Hepatocyte (in vitro differentiated cells): ENCODE measurements around the gene FBXO9. TPM values are rescaled to one million over a fixed set of nuclear protein-coding genes. Genes with fewer than 3 reads are reported as not detected.

Experiments
- DNase-seq: peaks from one replicate; pipeline ENCODE4 v3.0.0-alpha.2; 2016; ENCODE audit warnings: low spot score
- H2AFZ ChIP-seq: fragments of 200-600 bp; sonication (generic); 2 replicates; pipeline ENCODE4 v1.6.0; 2016; ENCODE audit warnings: antibody characterized with exemption, mild to moderate bottlenecking
- H3K27ac ChIP-seq: fragments of 200-600 bp; sonication (generic); 2 replicates; pipeline ENCODE4 v1.5.1; 2016; ENCODE audit warnings: mild to moderate bottlenecking
- H3K27me3 ChIP-seq: fragments of 200-600 bp; sonication (generic); 2 replicates; pipeline ENCODE4 v1.6.1; 2016
- H3K36me3 ChIP-seq: fragments of 200-600 bp; sonication (generic); replicated peaks from 2 replicates; pipeline ENCODE4 v1.5.1; 2016; ENCODE audit warnings: low read depth; ENCODE audit not compliant: insufficient read depth
- H3K4me1 ChIP-seq: fragments of 200-600 bp; sonication (generic); 2 replicates; pipeline ENCODE4 v1.5.1; 2016; ENCODE audit warnings: mild to moderate bottlenecking, moderate library complexity; ENCODE audit not compliant: insufficient read depth
- H3K4me2 ChIP-seq: fragments of 200-600 bp; sonication (generic); 2 replicates; pipeline ENCODE4 v1.6.0; 2016
- H3K4me3 ChIP-seq: fragments of 200-600 bp; sonication (generic); 2 replicates; pipeline ENCODE4 v1.5.1; 2016; ENCODE audit warnings: mild to moderate bottlenecking
- H3K79me2 ChIP-seq: fragments of 200-600 bp; sonication (generic); 2 replicates; pipeline ENCODE4 v1.6.0; 2017; ENCODE audit warnings: mild to moderate bottlenecking
- H3K9me2 ChIP-seq: fragments of 200-600 bp; sonication (generic); replicated peaks from 2 replicates; pipeline ENCODE4 v1.6.0; 2017; ENCODE audit warnings: mild to moderate bottlenecking; ENCODE audit not compliant: insufficient read depth
- H3K9me3 ChIP-seq: fragments of 200-600 bp; sonication (generic); 2 replicates; pipeline ENCODE4 v1.5.1; 2016; ENCODE audit warnings: low read depth, mild to moderate bottlenecking
- H4K20me1 ChIP-seq: fragments of 200-600 bp; sonication (generic); 2 replicates; pipeline ENCODE4 v1.6.0; 2016; ENCODE audit warnings: mild to moderate bottlenecking; ENCODE audit not compliant: insufficient read depth, poor library complexity, severe bottlenecking
- EZH2 ChIP-seq: fragments of 200-600 bp; sonication (generic); IDR thresholded peaks from 2 replicates; pipeline ENCODE4 v1.6.1; 2016; ENCODE audit warnings: antibody characterized with exemption, mild to moderate bottlenecking, borderline replicate concordance
- EZH2phosphoT487 ChIP-seq: fragments of 200-600 bp; sonication (generic); IDR thresholded peaks from one replicate; pipeline ENCODE4 v1.6.1; 2018; ENCODE audit warnings: antibody characterized with exemption, mild to moderate bottlenecking, low read depth, moderate library complexity; ENCODE audit not compliant: unreplicated experiment, severe bottlenecking
- WGBS: methylation state at CpG from one replicate; pipeline ENCODE4 v1.1.6; 2016; ENCODE audit warnings: low lambda C conversion rate; ENCODE audit errors: missing lambda C conversion rate; 5-methylcytosine and 5-hydroxymethylcytosine counted together
- polyA plus RNA-seq: library from polyadenylated mRNA; unstranded; fragments of >200 nt; fragmentation: Nextera tagmentation; extraction: Ambion mirVana; gene quantifications from 2 replicates; pipeline ENCODE4 v1.2.1, GENCODE V29; 2016
- total RNA-seq: library from RNA; depleted of rRNA; stranded (reverse); fragments of >200 nt; gene quantifications from 2 replicates; pipeline ENCODE4 v1.2.3, GENCODE V29; 2014
- TF ChIP-seq, protein P1 (sequence below): fragments of 200-600 bp; sonication (generic); IDR thresholded peaks from 2 replicates; pipeline ENCODE4 v1.5.1; 2016; ENCODE audit warnings: antibody characterized with exemption, mild to moderate bottlenecking; ENCODE audit not compliant: poor library complexity

The FBXO9 gene
- total and polyA plus RNA-seq, 2 experiments from 2014 or later, result 33.3 to 79.8 TPM

DNA sequence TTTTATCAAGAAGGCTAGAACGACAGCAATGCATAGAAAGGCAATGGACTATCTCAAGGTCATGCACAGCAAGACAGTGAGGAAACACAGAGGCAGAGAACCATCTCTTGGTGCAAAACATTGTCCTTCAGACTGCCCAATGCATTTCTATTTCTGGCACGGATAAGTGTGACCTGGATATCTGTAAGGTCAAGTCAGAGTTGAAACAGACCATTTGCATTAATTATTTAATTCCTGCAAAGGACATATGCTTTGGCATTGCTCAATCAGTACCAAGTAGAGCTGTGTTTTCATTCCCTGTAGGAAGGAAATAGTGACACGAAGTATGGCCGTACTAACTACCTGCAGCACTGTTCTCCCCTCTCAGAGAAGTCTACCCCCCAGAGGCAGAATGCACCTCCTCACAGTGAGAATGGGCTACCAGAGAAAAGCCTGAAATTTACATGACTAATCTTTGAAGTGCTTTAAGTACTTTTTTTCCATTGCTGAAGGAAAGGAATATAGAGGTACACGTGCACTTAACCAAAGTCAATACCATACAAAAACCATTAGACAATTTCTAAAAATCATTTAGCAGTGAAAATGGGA lies 38.0 kb upstream of the FBXO9 start:
- no peaks in the 10 kb centered on the region for H3K79me2 ChIP-seq
- TF ChIP-seq EZH2phosphoT487 (no peak), EZH2 (no peak)
- TF ChIP-seq, protein P1, sequence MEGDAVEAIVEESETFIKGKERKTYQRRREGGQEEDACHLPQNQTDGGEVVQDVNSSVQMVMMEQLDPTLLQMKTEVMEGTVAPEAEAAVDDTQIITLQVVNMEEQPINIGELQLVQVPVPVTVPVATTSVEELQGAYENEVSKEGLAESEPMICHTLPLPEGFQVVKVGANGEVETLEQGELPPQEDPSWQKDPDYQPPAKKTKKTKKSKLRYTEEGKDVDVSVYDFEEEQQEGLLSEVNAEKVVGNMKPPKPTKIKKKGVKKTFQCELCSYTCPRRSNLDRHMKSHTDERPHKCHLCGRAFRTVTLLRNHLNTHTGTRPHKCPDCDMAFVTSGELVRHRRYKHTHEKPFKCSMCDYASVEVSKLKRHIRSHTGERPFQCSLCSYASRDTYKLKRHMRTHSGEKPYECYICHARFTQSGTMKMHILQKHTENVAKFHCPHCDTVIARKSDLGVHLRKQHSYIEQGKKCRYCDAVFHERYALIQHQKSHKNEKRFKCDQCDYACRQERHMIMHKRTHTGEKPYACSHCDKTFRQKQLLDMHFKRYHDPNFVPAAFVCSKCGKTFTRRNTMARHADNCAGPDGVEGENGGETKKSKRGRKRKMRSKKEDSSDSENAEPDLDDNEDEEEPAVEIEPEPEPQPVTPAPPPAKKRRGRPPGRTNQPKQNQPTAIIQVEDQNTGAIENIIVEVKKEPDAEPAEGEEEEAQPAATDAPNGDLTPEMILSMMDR, result no peak
- no peaks in the 10 kb centered on the region for H3K4me1 ChIP-seq
- WGBS, result 88% methylated on average over 5 of the region's 5 CpGs
- no peaks in the 10 kb centered on the region for H4K20me1 ChIP-seq
- no peak overlapping the region for H3K27ac ChIP-seq
- no peaks in the 10 kb centered on the region for H3K36me3 ChIP-seq
- H3K4me3 ChIP-seq, result no peak overlapping the region
- DNase-seq, result no peak
- H3K4me2 ChIP-seq, result no peak overlapping the region
- H3K9me3 ChIP-seq, result no peaks in the 10 kb centered on the region
- no peaks in the 10 kb centered on the region for H3K27me3 ChIP-seq
- H3K9me2 ChIP-seq, result no peaks in the 10 kb centered on the region
- no peak overlapping the region for H2AFZ ChIP-seq

DNA sequence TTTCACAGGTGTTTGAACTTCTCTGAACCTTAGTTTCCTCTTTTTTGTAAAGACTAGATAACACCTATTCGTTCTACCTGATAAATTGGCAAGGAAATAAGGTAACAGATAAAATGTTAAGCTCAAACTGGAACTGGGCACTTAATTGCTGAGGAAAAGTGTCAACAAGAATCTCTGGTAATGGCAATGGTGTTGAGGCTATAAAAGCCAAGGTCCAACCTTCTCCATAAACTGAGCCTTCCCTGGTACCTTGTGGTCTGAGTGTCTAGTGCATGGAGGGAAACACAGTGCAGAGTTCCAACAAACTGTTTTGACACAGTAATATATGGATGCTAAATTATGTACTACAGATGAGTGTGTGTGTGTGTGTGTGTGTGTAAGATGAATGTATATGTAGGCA lies 36.7 kb upstream of the FBXO9 start:
- Histone ChIP-seq H3K27me3 (no peaks in the 10 kb centered on the region), H3K79me2 (no peaks in the 10 kb centered on the region), H3K9me3 (no peaks in the 10 kb centered on the region), H3K4me1 (no peaks in the 10 kb centered on the region), H3K4me3 (no peak overlapping the region), H3K4me2 (no peak overlapping the region), H3K27ac (no peak overlapping the region), H3K36me3 (no peaks in the 10 kb centered on the region), H4K20me1 (no peaks in the 10 kb centered on the region), H2AFZ (no peak overlapping the region), H3K9me2 (no peaks in the 10 kb centered on the region)
- no peak for TF ChIP-seq EZH2
- no peak for TF ChIP-seq EZH2phosphoT487
- TF ChIP-seq, protein P1, result no peak
- WGBS, result 78% methylated on average over 1 of the region's 1 CpG
- DNase-seq, result no peak

DNA sequence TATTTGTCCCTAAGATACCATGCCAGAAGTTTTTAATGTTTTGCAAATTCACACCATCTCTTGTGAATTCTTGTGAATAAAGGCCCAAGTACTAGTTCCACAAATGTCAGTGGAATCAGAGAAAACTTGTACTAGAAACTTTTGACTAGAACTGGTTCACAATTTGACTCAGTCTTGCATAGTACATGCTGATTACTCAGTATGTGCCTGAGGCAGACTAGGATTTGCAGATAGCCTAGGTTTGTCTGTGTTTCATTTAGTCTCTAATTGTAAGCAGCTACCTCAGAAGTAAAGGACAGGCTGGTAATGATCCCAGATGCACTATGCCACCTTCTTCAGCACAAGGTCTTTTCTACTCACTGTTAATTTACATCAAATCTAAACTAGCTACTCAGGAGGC lies 35.9 kb upstream of the FBXO9 start:
- H3K9me2 ChIP-seq, result no peaks in the 10 kb centered on the region
- H3K36me3 ChIP-seq, result no peaks in the 10 kb centered on the region
- no peaks in the 10 kb centered on the region for H3K9me3 ChIP-seq
- no peaks in the 10 kb centered on the region for H3K79me2 ChIP-seq
- no peak for TF ChIP-seq EZH2phosphoT487
- TF ChIP-seq EZH2, result no peak
- TF ChIP-seq, protein P1, result no peak
- DNase-seq, result no peak
- H4K20me1 ChIP-seq, result no peaks in the 10 kb centered on the region
- H2AFZ ChIP-seq, result no peak overlapping the region
- H3K4me2 ChIP-seq, result no peak overlapping the region
- H3K27me3 ChIP-seq, result no peaks in the 10 kb centered on the region
- no peaks in the 10 kb centered on the region for H3K4me1 ChIP-seq
- H3K27ac ChIP-seq, result no peak overlapping the region
- H3K4me3 ChIP-seq, result no peak overlapping the region

DNA sequence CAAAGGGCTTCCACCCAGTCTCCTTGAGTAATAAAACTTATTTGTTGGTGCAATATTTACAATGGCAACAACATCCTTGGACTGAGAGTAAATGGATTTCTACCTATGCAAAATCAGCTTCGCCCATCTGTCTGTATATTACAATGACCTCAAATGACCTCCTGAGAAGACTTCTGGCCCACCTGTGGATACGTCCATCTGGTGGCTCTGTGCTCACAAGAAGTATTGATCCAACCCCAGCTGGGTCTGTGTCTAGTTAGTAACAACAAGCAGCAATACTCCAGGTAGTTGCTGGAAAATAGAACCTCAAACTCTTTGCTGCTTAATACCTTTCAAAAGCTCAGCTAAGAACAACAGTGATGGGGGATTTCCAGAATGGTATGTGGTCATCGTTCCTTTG lies 35.4 kb upstream of the FBXO9 start:
- no peaks in the 10 kb centered on the region for H3K27me3 ChIP-seq
- TF ChIP-seq EZH2, result no peak
- TF ChIP-seq EZH2phosphoT487, result no peak
- TF ChIP-seq, protein P1, result no peak
- WGBS, result 95% methylated on average over 3 of the region's 3 CpGs
- no peaks in the 10 kb centered on the region for H3K79me2 ChIP-seq
- no peak overlapping the region for H3K27ac ChIP-seq
- no peaks in the 10 kb centered on the region for H3K9me2 ChIP-seq
- no peak overlapping the region for H2AFZ ChIP-seq
- no peaks in the 10 kb centered on the region for H3K9me3 ChIP-seq
- H3K4me1 ChIP-seq, result no peaks in the 10 kb centered on the region
- no peak overlapping the region for H3K4me3 ChIP-seq
- H3K36me3 ChIP-seq, result no peaks in the 10 kb centered on the region
- H4K20me1 ChIP-seq, result no peaks in the 10 kb centered on the region
- H3K4me2 ChIP-seq, result no peak overlapping the region
- DNase-seq, result no peak
